ENCODE data around the gene GAL3ST1.
"Not testable (repeated sequence)": the region's sequence is repeated elsewhere in the genome, so short reads cannot be mapped to it uniquely, and the experiment has no call there.

GAL3ST1 gene

GRCh38 chr22:30572840-30573593 is 1.4 kb downstream of the GAL3ST1 start:
- Histone ChIP-seq H3K4me2 (no peak overlapping the region), H3K79me2 (ENCODE audit: insufficient read depth, low read depth) (no peaks in the 10 kb centered on the region), H3K27ac (no peak overlapping the region), H3K4me1 (ENCODE audit: low read depth, poor library complexity, severe bottlenecking) (no peaks in the 10 kb centered on the region), H4K20me1 (ENCODE audit: insufficient read depth) (no peaks in the 10 kb centered on the region), H3K9ac (no peak overlapping the region), H2AFZ (ENCODE audit: low read depth) (no peak overlapping the region), H3K36me3 (ENCODE audit: insufficient read depth) (no peaks in the 10 kb centered on the region), H3K27me3 (ENCODE audit: insufficient read depth, low read depth) (peaks cover 5% of the 10 kb centered on the region; the same call in 1 of the 2 replicates), H3K4me3 (IDR thresholded peaks at IDR 0.05; ENCODE audit: insufficient read depth, low read depth, low read length) (no peak overlapping the region)
- TF ChIP-seq, protein P1, sequence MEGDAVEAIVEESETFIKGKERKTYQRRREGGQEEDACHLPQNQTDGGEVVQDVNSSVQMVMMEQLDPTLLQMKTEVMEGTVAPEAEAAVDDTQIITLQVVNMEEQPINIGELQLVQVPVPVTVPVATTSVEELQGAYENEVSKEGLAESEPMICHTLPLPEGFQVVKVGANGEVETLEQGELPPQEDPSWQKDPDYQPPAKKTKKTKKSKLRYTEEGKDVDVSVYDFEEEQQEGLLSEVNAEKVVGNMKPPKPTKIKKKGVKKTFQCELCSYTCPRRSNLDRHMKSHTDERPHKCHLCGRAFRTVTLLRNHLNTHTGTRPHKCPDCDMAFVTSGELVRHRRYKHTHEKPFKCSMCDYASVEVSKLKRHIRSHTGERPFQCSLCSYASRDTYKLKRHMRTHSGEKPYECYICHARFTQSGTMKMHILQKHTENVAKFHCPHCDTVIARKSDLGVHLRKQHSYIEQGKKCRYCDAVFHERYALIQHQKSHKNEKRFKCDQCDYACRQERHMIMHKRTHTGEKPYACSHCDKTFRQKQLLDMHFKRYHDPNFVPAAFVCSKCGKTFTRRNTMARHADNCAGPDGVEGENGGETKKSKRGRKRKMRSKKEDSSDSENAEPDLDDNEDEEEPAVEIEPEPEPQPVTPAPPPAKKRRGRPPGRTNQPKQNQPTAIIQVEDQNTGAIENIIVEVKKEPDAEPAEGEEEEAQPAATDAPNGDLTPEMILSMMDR (conservative IDR thresholded peaks at IDR 0.05; ENCODE audit: low read depth, low read length) = no peak

GRCh38 chr22:30572210-30572609 is 2.3 kb downstream of the GAL3ST1 start:
- peaks cover 5% of the 10 kb centered on the region; the same call in 1 of the 2 replicates for H3K27me3 ChIP-seq (ENCODE audit: insufficient read depth, low read depth)
- H3K9ac ChIP-seq = no peak overlapping the region
- no peak overlapping the region for H2AFZ ChIP-seq (ENCODE audit: low read depth)
- H3K36me3 ChIP-seq (ENCODE audit: insufficient read depth) = no peaks in the 10 kb centered on the region
- H3K4me1 ChIP-seq (ENCODE audit: low read depth, poor library complexity, severe bottlenecking) = no peaks in the 10 kb centered on the region
- no peak overlapping the region for H3K27ac ChIP-seq
- H4K20me1 ChIP-seq (ENCODE audit: insufficient read depth) = no peaks in the 10 kb centered on the region
- TF ChIP-seq, protein P1 (conservative IDR thresholded peaks at IDR 0.05; ENCODE audit: low read depth, low read length) = no peak
- no peak overlapping the region for H3K4me2 ChIP-seq
- H3K4me3 ChIP-seq (IDR thresholded peaks at IDR 0.05; ENCODE audit: insufficient read depth, low read depth, low read length) = no peak overlapping the region
- H3K79me2 ChIP-seq (ENCODE audit: insufficient read depth, low read depth) = no peaks in the 10 kb centered on the region

DNA sequence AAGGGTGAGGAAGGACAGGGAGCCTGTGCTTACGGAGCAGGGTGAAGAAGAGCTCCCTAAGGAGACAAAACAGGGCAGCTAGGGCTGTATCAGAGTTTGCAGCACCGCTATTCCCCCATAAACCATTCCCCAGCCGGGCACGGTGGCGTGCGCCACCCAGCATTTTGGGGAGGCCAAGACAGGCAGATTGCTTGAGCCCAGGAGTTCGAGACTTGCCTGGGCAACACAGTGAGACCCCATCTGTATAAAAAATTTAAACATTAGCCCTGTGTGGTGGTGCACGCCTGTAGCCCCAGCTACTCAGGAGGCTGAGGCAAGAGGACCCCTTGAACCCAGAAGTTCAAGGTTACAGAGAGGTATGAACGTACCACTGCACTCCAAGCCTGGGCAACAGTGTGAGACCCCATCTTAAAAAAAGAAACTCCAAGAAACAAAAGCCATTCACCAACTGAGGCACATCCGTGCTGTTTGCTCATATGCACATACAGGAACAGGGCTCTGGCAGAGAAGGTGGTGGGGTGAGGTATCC is 4.7 kb downstream of the GAL3ST1 start:
- TF ChIP-seq, protein P1 (conservative IDR thresholded peaks at IDR 0.05; ENCODE audit: low read depth, low read length) = no peak
- no peak overlapping the region for H2AFZ ChIP-seq (ENCODE audit: low read depth)
- no peaks in the 10 kb centered on the region for H3K4me1 ChIP-seq (ENCODE audit: low read depth, poor library complexity, severe bottlenecking)

DNA sequence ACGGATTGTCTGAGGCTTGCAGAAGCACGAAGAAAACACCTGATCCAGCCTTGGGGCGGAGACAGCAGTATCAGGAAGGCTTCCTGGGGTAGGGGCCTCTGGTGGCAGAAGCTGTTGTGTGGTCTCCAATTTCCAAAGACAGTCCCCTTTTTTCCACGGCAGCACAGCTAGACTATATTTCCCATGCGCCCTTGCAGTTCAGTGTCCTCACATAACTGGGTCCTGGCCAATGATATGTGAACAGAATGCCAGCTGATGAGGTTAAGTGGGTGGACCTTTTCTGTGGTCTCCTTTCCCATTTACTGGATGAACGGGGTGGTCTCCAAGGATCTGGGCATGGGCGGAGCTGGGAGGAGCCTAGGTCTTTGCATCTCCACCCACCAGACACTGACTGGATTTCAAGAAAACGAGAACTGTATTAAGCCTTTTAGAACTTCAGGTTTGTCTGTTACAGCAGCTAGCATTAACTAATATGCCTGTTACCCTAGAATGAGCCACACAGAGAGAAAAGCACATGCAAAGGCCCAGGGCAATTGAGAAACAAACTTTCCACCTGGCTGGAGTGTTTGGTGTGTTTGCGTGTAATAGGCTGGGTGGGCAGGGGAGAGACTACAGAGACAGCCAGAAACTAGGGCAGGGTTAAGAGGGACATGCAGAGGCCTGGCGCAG is 6.2 kb downstream of the GAL3ST1 start:
- H3K27me3 ChIP-seq (ENCODE audit: insufficient read depth, low read depth) = peaks cover 10% of the 10 kb centered on the region; the same call in 1 of the 2 replicates
- no peaks in the 10 kb centered on the region for H3K4me1 ChIP-seq (ENCODE audit: low read depth, poor library complexity, severe bottlenecking)
- H3K79me2 ChIP-seq (ENCODE audit: insufficient read depth, low read depth) = no peaks in the 10 kb centered on the region
- H2AFZ ChIP-seq (ENCODE audit: low read depth) = no peak overlapping the region
- no peak overlapping the region for H3K27ac ChIP-seq
- H4K20me1 ChIP-seq (ENCODE audit: insufficient read depth) = no peaks in the 10 kb centered on the region
- H3K9ac ChIP-seq = no peak overlapping the region
- H3K36me3 ChIP-seq (ENCODE audit: insufficient read depth) = no peaks in the 10 kb centered on the region
- H3K4me2 ChIP-seq = no peak overlapping the region
- no peak overlapping the region for H3K4me3 ChIP-seq (IDR thresholded peaks at IDR 0.05; ENCODE audit: insufficient read depth, low read depth, low read length)
- TF ChIP-seq, protein P1 (conservative IDR thresholded peaks at IDR 0.05; ENCODE audit: low read depth, low read length) = no peak

More for the DNA sequence above, 4.7 kb downstream of the GAL3ST1 start:
- H3K27ac ChIP-seq = no peak overlapping the region
- no peaks in the 10 kb centered on the region for H4K20me1 ChIP-seq (ENCODE audit: insufficient read depth)
- H3K4me3 ChIP-seq (IDR thresholded peaks at IDR 0.05; ENCODE audit: insufficient read depth, low read depth, low read length) = no peak overlapping the region
- no peaks in the 10 kb centered on the region for H3K79me2 ChIP-seq (ENCODE audit: insufficient read depth, low read depth)
- H3K4me2 ChIP-seq = no peak overlapping the region
- no peak overlapping the region for H3K9ac ChIP-seq
- H3K27me3 ChIP-seq (ENCODE audit: insufficient read depth, low read depth) = peaks cover 10% of the 10 kb centered on the region; the same call in 1 of the 2 replicates
- H3K36me3 ChIP-seq (ENCODE audit: insufficient read depth) = no peaks in the 10 kb centered on the region

DNA sequence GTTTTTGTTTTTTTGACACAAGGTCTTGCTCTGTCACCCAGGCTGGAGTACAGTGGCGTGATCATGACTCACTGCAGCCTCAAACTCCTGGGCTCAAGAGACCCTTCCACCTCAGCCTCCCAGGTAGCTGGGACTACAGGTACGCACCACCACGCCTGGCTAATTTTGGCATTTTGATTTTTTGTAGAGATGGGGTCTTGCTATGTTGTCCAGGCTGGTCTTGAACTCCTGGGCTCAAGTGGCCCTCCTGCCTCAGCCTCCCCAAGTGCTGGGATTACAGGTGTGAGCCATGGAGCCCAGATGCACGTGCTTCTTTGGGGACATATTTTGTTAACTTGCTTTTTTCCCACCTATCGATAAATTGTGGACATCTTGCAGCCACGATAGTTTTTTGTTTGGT is 7.2 kb downstream of the GAL3ST1 start:
- H3K36me3 ChIP-seq (ENCODE audit: insufficient read depth); H4K20me1 ChIP-seq (ENCODE audit: insufficient read depth); H3K4me1 ChIP-seq (ENCODE audit: low read depth, poor library complexity, severe bottlenecking); H3K4me3 ChIP-seq (IDR thresholded peaks at IDR 0.05; ENCODE audit: insufficient read depth, low read depth, low read length); H2AFZ ChIP-seq (ENCODE audit: low read depth); H3K9ac ChIP-seq; H3K27me3 ChIP-seq (ENCODE audit: insufficient read depth, low read depth); H3K79me2 ChIP-seq (ENCODE audit: insufficient read depth, low read depth); H3K4me2 ChIP-seq; H3K27ac ChIP-seq: not testable (repeated sequence)
